MM.1S (cell line): ENCODE measurements around the gene HCN1.
"Not testable (repeated sequence)": the region's sequence is repeated elsewhere in the genome, so short reads cannot be mapped to it uniquely, and the experiment has no call there.

Source experiments
- DNase-seq: peaks from one replicate; pipeline ENCODE4 v3.0.0-alpha.2; 2015
- H2AFZ ChIP-seq: fragments of 300-600 bp; sonication (generic); 2 replicates; pipeline ENCODE4 v1.6.0; 2016; ENCODE audit warnings: antibody characterized with exemption, low read length
- H3F3A ChIP-seq: fragments of 300-600 bp; sonication (generic); 2 replicates; pipeline ENCODE4 v1.6.1; 2016; ENCODE audit warnings: mild to moderate bottlenecking, antibody characterized with exemption, low read length, moderate library complexity, mixed read lengths; ENCODE audit not compliant: insufficient read depth
- H3K27ac ChIP-seq: fragments of 300-600 bp; sonication (generic); 2 replicates; pipeline ENCODE4 v1.5.1; 2016; ENCODE audit warnings: mild to moderate bottlenecking, low read length
- H3K27me3 ChIP-seq: fragments of 300-600 bp; sonication (generic); replicated peaks from 2 replicates; pipeline ENCODE4 v1.6.0; 2016; ENCODE audit warnings: low read length; ENCODE audit not compliant: insufficient read depth
- H3K36me3 ChIP-seq: fragments of 300-600 bp; sonication (generic); replicated peaks from 2 replicates; pipeline ENCODE4 v1.6.1; 2016; ENCODE audit warnings: mild to moderate bottlenecking, low read length, mixed read lengths; ENCODE audit not compliant: insufficient read depth
- H3K4me1 ChIP-seq: fragments of 300-600 bp; sonication (generic); 2 replicates; pipeline ENCODE4 v1.6.1; 2016; ENCODE audit warnings: low read length, mixed read lengths
- H3K4me2 ChIP-seq: fragments of 300-600 bp; sonication (generic); 2 replicates; pipeline ENCODE4 v1.6.0; 2016; ENCODE audit warnings: low read depth, low read length
- H3K4me3 ChIP-seq: fragments of 300-600 bp; sonication (generic); 2 replicates; pipeline ENCODE4 v1.5.1; 2016; ENCODE audit warnings: low read length, mixed read lengths
- H3K79me2 ChIP-seq: fragments of 300-600 bp; sonication (generic); 2 replicates; pipeline ENCODE4 v1.6.1; 2016; ENCODE audit warnings: mixed run types, low read length, mixed read lengths
- H3K9ac ChIP-seq: fragments of 300-600 bp; sonication (generic); 2 replicates; pipeline ENCODE4 v1.6.1; 2016; ENCODE audit warnings: low read length, mixed read lengths
- H3K9me2 ChIP-seq: fragments of 300-600 bp; sonication (generic); replicated peaks from 2 replicates; pipeline ENCODE4 v1.6.1; 2016; ENCODE audit warnings: mild to moderate bottlenecking, low read length, mixed read lengths; ENCODE audit not compliant: insufficient read depth
- H3K9me3 ChIP-seq: fragments of 300-600 bp; sonication (generic); replicated peaks from 2 replicates; pipeline ENCODE4 v1.6.1; 2016; ENCODE audit warnings: mild to moderate bottlenecking, low read length, mixed read lengths; ENCODE audit not compliant: insufficient read depth
- H4K20me1 ChIP-seq: fragments of 300-600 bp; sonication (generic); 2 replicates; pipeline ENCODE4 v1.6.1; 2016; ENCODE audit warnings: mild to moderate bottlenecking, low read length, moderate library complexity, mixed read lengths; ENCODE audit not compliant: insufficient read depth
- EZH2 ChIP-seq: fragments of 300-600 bp; sonication (generic); optimal IDR thresholded peaks from 2 replicates; pipeline ENCODE3; 2017; ENCODE audit warnings: low read depth, mild to moderate bottlenecking, antibody characterized with exemption, low read length, mixed read lengths
- EZH2phosphoT487 ChIP-seq: fragments of 300-600 bp; sonication (generic); IDR thresholded peaks from 2 replicates; pipeline ENCODE4 v1.6.1; 2018; ENCODE audit warnings: antibody characterized with exemption, low read length
- TF ChIP-seq, protein P1 (sequence below): fragments of 300-600 bp; sonication (generic); IDR thresholded peaks from 2 replicates; pipeline ENCODE4 v1.5.1; 2016; ENCODE audit warnings: antibody characterized with exemption, low read length, mixed read lengths

Gene HCN1

GRCh38 chr5:45376417-45376816 is 319.8 kb downstream of the HCN1 start:
- no peaks in the 10 kb centered on the region for H3K27me3 ChIP-seq
- no peak overlapping the region for H3K4me2 ChIP-seq
- no peak overlapping the region for H3K9ac ChIP-seq
- H2AFZ ChIP-seq, result no peak overlapping the region
- no peaks in the 10 kb centered on the region for H3K9me3 ChIP-seq
- TF ChIP-seq EZH2phosphoT487 (no peak), EZH2 (no peak)
- TF ChIP-seq, protein P1, sequence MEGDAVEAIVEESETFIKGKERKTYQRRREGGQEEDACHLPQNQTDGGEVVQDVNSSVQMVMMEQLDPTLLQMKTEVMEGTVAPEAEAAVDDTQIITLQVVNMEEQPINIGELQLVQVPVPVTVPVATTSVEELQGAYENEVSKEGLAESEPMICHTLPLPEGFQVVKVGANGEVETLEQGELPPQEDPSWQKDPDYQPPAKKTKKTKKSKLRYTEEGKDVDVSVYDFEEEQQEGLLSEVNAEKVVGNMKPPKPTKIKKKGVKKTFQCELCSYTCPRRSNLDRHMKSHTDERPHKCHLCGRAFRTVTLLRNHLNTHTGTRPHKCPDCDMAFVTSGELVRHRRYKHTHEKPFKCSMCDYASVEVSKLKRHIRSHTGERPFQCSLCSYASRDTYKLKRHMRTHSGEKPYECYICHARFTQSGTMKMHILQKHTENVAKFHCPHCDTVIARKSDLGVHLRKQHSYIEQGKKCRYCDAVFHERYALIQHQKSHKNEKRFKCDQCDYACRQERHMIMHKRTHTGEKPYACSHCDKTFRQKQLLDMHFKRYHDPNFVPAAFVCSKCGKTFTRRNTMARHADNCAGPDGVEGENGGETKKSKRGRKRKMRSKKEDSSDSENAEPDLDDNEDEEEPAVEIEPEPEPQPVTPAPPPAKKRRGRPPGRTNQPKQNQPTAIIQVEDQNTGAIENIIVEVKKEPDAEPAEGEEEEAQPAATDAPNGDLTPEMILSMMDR, result no peak
- no peaks in the 10 kb centered on the region for H4K20me1 ChIP-seq
- H3K4me1 ChIP-seq, result no peaks in the 10 kb centered on the region
- no peaks in the 10 kb centered on the region for H3K79me2 ChIP-seq
- DNase-seq, result no peak
- no peak overlapping the region for H3K4me3 ChIP-seq
- no peaks in the 10 kb centered on the region for H3F3A ChIP-seq
- H3K27ac ChIP-seq, result no peak overlapping the region
- H3K36me3 ChIP-seq, result no peaks in the 10 kb centered on the region
- H3K9me2 ChIP-seq, result no peaks in the 10 kb centered on the region

DNA sequence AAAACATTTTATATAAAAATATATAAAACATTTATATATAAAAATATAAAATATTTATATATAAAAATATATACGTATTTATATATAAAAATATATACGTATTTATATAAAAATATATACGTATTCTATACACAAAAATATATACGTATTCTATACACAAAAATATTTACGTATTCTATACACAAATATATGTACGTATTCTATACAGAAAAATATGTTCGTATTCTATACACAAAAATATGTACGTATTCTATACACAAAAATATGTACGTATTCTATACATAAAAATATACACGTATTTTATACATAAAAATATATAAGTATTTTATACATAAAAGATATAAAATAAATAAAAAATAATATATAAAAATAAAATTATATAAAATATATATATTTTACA is 323.6 kb downstream of the HCN1 start:
- H3F3A ChIP-seq, result no peaks in the 10 kb centered on the region
- H2AFZ ChIP-seq, result no peak overlapping the region
- DNase-seq, result no peak
- no peaks in the 10 kb centered on the region for H3K4me1 ChIP-seq
- TF ChIP-seq, protein P1, result no peak
- no peak for TF ChIP-seq EZH2phosphoT487
- TF ChIP-seq EZH2, result no peak
- H3K27ac ChIP-seq, result no peak overlapping the region
- no peak overlapping the region for H3K9ac ChIP-seq
- no peaks in the 10 kb centered on the region for H3K36me3 ChIP-seq
- no peak overlapping the region for H3K4me3 ChIP-seq
- no peaks in the 10 kb centered on the region for H3K9me2 ChIP-seq
- no peak overlapping the region for H3K4me2 ChIP-seq
- no peaks in the 10 kb centered on the region for H4K20me1 ChIP-seq
- H3K9me3 ChIP-seq, result no peaks in the 10 kb centered on the region
- H3K79me2 ChIP-seq, result no peaks in the 10 kb centered on the region
- H3K27me3 ChIP-seq, result no peaks in the 10 kb centered on the region

GRCh38 chr5:45371423-45371822 is 324.8 kb downstream of the HCN1 start:
- H3K9ac ChIP-seq, H3K9me2 ChIP-seq, H3F3A ChIP-seq, H3K36me3 ChIP-seq, H3K4me2 ChIP-seq, H3K9me3 ChIP-seq, H3K4me3 ChIP-seq, H4K20me1 ChIP-seq, H3K27me3 ChIP-seq, H3K27ac ChIP-seq, H2AFZ ChIP-seq, DNase-seq, H3K79me2 ChIP-seq, H3K4me1 ChIP-seq: not testable (repeated sequence)

- Histone ChIP-seq H3K9me2 (no peaks in the 10 kb centered on the region), H3K4me3 (no peak overlapping the region), H2AFZ (no peak overlapping the region), H3K36me3 (no peaks in the 10 kb centered on the region), H3K4me2 (no peak overlapping the region), H3K27ac (no peak overlapping the region), H4K20me1 (no peaks in the 10 kb centered on the region), H3K79me2 (no peaks in the 10 kb centered on the region), H3F3A (no peaks in the 10 kb centered on the region), H3K9me3 (no peaks in the 10 kb centered on the region), H3K4me1 (no peaks in the 10 kb centered on the region), H3K27me3 (no peaks in the 10 kb centered on the region), H3K9ac (no peak overlapping the region)
- TF ChIP-seq, protein P1, result no peak
- TF ChIP-seq EZH2, result no peak
- no peak for TF ChIP-seq EZH2phosphoT487
- no peak for DNase-seq
These were observed 340.8 kb downstream of the HCN1 start for GRCh38 chr5:45355189-45355992.
